GM18873 (cell line): ENCODE data around the gene RPS2.
"Not testable (repeated sequence)": the region's sequence is repeated elsewhere in the genome, so short reads cannot be mapped to it uniquely, and the experiment has no call there.

ENCODE experiments used
- ATAC-seq: cut with Tn5 transposase; IDR thresholded peaks from one replicate; pipeline ENCODE4 v1.9.1; 2021; ENCODE audit warnings: mild to moderate bottlenecking, moderate library complexity, moderate number of reproducible peaks; ENCODE audit not compliant: unreplicated experiment, low FRiP score

Gene RPS2

GRCh38 chr16:1923299-1924034 lies 41.2 kb downstream of the RPS2 start:
- ATAC-seq = no peak

DNA sequence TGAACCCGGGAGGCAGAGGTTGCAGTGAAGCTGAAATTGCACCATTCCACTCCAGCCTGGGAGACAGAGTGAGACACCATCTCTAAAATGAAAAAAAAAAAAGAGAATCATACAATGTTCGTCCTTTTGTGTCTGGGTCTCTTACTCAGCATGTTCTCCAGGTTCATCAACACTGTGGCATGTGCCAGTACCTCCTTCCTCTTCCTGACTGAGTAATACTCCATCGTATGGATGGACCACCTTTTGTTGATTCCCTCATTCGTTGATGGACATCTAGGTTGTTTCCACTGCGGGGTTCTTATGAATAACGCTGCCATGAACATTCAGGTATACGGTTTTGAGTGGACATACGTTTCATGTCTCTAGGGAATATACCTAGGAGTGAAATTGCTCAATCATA lies 42.3 kb downstream of the RPS2 start:
- no peak for ATAC-seq

GRCh38 chr16:1920727-1921171 lies 43.9 kb downstream of the RPS2 start:
- no peak for ATAC-seq

GRCh38 chr16:1920122-1920521 lies 44.5 kb downstream of the RPS2 start:
- ATAC-seq = not testable (repeated sequence)

DNA sequence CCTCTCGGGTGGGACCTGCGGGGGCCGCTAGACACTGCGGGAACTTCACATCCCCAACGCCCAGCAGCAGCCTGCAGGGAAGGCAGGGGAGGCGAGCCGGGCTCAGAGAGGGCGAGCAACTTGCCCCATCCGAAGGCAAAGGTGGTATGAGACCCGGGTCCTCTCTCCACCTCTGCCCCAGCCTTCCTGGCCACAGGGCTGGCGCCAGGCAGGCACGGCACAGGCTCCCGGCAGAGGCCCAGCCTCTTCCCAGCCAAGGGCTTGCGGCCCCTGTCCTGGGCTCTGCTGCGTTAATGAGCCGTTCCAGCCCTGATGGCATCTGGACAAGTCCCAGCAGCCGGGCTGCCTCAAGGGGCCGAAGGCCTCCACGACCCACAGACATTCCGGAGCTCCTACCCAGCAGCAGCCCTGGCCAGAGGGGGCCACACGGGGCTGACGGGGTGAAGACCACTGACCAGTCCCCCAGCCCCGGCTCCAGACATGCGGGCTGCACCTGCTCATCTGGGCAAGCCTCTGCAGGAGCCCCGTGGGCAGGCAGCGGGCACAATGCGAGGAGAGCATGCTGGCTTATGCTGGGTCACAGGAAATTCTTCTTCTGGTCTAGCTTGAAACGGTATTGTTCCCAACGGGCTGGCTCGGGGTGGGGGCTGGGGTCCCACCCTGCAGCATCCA lies 45.2 kb downstream of the RPS2 start:
- no peak for ATAC-seq

- ATAC-seq = no peak
Observed at GRCh38 chr16:1918351-1919326, 46.0 kb downstream of the RPS2 start, which contains the start of gene HS3ST6. HS3ST6 (minus strand) TSS chr16:1918415; CDS start chr16:1918323, 92 bp downstream.

- no peak for ATAC-seq
Observed at GRCh38 chr16:1917665-1918350, 46.8 kb downstream of the RPS2 start.

DNA sequence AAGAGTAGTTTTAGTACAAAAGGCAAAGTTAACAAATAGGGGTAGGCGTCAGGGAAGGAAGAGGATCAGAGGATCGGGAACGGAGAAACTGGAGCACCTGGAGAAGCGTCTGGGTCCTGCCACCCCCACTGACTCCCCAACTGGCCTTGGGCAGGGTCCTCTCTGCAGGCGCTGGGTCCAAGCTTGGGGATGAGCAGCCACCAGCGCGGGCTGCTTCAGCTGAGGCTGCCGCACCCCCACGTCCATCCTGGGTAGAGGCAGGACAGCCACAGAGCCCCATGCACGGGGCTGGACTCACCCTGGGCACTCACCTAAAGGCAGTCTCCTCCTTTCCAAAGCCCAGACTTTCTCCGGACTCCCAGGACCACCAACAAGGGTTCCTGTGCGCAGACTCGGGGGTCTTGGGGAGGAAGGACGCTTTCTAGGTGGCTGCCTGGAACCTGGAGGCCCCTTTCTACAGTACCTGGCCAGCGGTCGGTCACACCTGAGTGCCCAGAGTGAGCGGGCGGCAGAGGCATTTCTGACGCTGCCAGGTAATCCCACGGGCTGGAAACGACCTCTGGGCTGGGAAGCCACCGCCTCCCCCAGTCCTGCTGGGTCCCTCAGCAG lies 47.5 kb downstream of the RPS2 start:
- ATAC-seq = no peak

DNA sequence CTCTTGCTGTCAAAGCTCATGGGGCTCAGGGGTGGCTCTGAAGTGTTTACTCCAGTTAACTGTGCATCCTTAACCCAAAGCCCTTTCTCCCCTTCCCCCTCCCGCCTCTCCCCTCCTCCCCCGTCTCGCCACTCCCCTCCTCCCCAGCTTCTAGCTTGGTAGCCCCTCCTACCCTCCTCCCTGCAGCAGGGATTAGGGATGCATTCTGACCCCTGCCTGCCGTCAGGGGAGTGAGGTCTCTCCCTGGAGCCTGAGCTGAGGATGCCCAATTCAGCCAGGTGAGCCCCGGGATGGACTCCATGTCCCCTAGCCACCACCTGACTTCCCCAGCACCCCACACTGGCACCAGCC lies 48.0 kb downstream of the RPS2 start:
- ATAC-seq = no peak

GRCh38 chr16:1915732-1916639 lies 48.6 kb downstream of the RPS2 start:
- ATAC-seq = no peak

GRCh38 chr16:1914988-1915387 lies 49.6 kb downstream of the RPS2 start:
- no peak for ATAC-seq

DNA sequence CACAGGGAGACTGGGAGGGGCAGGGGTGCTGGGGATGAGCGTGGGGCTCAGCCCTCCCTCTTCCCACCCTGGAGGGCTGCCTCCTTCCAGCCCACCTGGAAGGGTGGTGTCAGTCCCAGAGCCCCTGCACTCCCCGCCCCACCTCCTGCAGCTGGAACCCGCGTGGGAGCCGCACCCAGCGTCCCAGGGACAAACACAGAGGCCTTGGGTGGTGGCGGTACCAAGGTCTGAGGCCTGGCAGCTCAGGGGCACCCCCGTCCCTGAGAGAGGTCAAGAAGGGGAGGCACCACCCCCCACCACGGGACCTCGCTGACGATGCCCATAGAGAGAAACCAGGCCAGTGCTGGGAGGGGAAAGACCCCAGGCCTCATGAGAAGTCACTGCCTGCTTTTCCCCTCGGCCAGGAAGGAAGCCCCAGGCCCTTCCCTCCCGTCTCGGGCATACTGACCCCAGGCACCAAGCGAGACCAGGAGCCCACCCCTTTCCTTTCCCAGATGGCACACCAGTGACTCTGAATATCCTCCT lies 50.5 kb downstream of the RPS2 start:
- ATAC-seq = no peak

- no peak for ATAC-seq
Observed at GRCh38 chr16:1913327-1914083, 51.1 kb downstream of the RPS2 start.

- no peak for ATAC-seq
Observed at GRCh38 chr16:1912215-1912543, 52.4 kb downstream of the RPS2 start.
